GM18519 (cell line): Measurements from ENCODE around the gene COLQ.
"Not testable (repeated sequence)": the region's sequence is repeated elsewhere in the genome, so short reads cannot be mapped to it uniquely, and the experiment has no call there.

Source experiments
- ATAC-seq: cut with Tn5 transposase; IDR thresholded peaks from one replicate; pipeline ENCODE4 v1.9.1; 2021; ENCODE audit warnings: mild to moderate bottlenecking, moderate library complexity; ENCODE audit not compliant: unreplicated experiment, low FRiP score

Gene COLQ

DNA sequence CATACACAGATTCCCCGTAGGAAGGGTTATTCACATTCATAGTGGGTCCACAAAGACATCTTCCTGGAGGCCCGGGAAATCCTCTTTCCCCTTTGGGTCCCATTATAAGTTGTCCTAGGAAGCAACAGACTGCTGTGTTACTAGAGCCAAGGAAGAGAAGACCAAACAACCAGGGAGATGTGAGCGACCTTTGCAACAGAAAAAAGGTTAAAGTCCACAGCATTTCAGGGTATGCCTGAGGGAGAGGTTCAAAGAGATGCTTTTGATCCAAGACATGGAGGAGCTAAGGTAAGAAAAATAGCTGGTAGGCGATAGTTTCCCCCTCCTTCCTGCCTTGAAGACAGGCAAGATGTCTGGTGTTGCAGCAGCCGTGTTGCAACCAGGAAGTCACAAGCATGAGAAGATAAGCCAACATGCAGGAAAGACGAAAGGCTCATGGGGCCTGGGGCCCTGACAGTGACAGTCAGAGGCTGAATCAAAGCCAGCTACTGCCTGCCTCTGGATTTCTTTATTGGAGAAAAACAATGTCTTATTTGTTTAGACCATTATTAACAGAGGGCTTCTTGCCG, 63.2 kb downstream of the COLQ start:
- ATAC-seq, result no peak

DNA sequence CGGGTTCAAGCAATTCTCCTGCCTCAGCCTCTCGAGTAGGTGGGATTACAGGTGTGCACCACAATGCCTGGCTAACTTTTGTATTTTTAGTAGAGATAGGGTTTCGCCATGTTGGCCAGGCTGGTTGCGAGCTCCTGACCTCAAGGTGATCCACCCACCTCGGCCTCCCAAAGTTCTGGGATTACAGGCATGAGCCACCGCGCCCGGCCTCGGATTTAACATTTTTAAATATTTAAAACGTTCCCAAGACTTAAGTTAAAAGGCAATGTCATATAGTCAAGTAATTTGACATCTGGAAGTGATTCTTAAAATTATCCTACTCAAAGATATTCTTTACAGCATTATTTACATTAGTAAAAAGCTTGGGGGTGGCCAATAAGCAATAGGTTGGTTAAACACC, 64.6 kb downstream of the COLQ start:
- not testable (repeated sequence) for ATAC-seq

- no peak for ATAC-seq
Observed at GRCh38 chr3:15456321-15456720, 65.2 kb downstream of the COLQ start.

DNA sequence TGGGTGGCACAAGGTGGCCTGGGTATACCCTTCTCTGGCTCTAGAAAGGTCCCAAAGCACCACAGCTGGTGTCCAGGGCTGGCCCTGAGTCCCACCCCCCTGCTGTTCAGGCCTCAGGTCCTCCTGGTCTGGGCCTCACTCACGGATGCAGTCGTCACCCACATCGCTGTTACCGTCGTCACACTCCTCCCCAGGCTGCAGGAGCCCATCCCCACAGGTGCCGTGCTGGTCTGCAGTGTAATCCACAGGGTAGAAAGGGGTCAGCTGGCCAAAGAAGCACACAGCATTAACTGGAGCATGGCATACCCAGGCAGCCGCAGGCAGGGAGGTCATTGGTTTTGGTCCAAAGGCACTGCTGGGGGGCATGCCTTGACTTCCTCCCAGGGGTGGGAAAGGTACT, 65.8 kb downstream of the COLQ start:
- ATAC-seq, result no peak

GRCh38 chr3:15454965-15455364, 66.5 kb downstream of the COLQ start:
- no peak for ATAC-seq

DNA sequence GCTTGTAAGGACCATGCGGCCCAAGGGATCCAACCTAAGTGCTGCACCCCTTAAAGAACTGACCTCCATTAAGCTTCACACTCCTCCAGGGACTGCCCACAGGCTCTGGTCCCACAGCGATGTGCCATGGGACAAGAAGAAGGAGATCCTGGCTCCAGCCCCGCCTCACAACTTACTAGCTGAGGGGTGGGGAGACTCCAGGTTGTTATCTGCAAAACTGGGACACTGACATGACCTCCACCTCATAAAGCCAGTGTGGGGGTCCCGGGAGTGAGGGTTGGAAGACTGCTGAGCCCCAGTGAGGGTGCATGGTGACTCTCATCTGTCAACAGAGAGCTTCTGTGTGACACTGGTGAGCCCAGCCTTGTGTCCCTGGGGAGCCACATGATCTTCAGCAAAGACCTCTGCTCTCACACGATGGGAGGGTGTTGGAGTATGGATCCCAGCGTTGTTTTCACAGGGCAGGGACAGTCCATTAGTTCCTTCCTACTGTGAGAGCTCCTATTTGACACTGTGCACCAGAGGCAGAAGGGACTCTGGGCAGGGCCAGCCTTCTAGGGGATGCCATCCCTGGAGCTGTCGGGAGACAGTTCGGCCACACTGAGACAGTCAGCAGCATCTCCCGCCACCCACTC, 67.4 kb downstream of the COLQ start:
- ATAC-seq, result no peak

- ATAC-seq, result no peak
Observed at GRCh38 chr3:15453501-15453900, 68.0 kb downstream of the COLQ start.

DNA sequence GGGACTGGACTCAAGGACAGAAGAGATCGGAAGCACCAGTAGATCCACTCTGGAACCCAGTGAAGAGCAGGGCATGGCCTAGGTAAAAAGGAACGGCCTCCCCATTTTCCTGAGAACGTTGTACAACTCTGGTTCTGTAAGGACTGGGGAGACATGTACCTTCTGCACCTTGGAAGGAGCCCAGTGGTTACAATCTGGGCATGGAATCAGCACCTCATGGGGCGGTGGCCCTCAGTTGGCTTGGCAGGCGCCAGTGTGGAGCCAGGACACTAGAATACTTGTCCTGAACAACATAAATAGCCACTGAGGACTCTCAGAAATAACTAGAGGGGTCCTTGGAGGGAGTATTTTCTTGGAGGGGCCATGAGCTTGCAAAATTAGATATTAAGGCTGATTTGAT, 68.5 kb downstream of the COLQ start:
- ATAC-seq, result no peak

DNA sequence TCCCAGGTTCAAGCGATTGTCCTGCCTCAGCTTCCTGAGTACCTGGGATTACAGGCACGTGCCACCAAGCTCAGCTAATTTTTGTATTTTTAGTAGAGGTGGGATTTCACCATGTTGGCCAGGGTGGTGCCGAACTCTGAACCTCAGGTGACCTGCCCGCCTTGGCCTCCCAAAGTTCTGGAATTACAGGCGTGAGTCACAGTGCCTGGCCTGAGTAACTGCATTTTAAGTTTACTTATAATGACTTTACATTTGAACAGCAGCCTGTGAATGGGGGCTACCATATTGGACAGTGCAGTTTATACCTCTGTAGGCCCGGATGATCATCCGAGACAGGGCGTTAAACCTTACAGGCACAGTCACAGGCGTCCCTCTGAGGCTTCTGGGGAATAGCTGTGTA, 69.3 kb downstream of the COLQ start:
- ATAC-seq, result no peak

- ATAC-seq, result no peak
Observed at GRCh38 chr3:15451216-15452113, 70.0 kb downstream of the COLQ start.

DNA sequence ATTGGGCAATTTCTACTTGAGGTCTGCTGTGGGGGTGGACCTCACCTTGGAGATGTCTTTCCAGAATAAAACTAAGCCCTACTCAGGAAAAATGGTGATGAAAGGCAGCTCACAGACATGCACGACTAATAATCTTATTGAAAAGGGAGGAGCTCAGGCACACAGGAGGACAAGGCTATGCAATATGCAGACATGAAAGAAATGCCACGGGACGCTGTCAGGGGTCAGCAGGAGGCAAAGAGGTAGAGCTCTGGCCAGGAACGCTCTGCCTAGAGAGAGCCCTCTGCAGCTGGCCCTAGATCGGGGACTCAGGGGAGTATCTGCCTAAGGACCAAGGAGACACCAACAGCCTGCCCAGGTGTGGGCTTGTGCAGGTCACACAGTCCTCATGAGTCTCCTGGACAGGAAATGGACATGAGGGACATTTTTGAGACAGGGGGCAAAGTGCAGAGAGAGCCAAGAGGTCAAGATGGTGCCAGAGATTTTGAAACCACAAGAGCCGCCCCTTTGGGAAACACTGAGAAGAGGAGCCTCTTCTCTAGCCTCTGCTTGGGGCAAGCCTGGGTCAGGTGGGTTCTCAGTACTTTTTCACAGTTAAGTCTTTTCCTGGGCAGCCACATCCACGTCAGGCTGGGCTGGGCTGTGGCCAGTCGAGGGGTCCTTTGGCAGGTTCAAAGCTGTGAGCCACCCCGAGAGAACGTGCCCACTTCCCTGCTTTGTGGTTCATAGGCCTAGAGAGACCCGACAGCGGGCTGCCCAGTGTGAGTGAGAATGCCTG, 70.9 kb downstream of the COLQ start:
- ATAC-seq, result no peak

DNA sequence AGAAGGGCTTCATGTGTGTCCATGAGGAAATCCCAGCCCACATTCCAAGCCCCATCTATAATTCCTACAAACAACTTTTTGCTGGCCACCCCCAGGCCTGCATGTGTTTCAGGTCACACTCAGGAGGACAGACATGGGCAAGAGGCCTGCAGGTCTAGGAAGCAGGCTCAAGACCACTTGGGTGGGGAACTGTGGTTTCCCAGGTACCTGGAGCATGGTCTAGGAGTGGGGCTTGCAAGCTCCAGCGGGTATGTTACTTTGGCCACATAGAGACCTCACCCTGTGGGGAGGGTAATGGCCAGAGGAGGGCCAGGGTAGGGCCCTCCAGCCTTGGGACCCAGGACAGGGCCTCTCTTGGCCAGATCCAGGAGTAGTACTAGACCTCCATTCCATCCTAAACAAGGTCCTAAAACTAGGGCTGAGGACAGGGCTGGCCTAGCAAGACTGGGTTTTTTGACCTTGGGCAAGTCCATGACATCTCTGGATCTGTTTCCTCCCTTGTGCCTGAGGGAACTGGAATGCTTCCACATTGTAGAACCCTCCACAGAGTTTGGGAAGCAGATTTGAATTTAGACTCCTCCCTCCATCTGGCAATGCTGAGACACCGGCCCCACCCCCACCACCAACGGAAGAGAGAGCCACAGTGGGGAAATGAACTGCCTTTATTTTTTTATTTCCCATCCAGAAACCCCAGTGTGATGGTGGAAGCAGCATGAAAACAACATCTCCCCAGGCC, 71.8 kb downstream of the COLQ start:
- ATAC-seq, result no peak

GRCh38 chr3:15443826-15444524, 77.5 kb downstream of the COLQ start:
- ATAC-seq, result no peak

DNA sequence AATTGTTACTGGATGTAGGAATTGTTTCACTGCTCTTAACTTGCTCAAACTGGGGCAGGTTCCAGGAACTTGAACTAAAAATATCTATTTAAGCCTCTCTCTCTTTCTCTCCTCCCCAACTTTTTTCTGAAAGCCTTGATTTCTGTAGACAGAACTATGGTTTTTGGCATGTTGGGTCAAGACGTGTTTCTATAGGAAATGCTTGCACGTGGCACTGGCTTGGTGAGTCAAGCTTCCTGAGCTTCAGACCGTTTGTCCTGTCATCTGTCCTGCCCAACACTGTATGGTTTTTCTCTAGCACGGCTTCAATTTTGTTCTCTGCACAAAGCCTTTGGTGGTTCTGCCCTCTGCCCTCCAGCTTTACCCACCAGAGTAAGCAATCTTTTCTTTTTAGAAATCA, 80.6 kb downstream of the COLQ start:
- ATAC-seq, result no peak

DNA sequence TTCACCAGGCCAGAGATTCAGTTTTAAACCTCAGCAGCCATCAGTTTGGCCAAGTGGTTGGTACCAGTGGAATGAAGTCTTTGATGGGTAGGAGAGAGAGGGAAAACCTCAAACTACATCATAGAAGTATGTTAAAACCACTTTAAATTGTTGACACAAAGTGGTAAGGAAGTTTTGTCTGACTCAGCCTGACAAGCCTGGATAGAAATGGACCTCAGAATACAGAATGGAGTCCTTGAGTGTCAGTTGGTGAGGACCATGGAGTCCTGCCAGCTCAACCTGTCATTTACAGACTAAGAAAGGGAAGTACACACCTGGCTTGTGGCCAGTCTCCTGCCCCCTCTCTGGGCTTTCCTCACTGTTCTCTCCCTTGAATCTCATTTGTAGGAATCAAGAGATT, 82.0 kb downstream of the COLQ start:
- no peak for ATAC-seq

- no peak for ATAC-seq
Observed at GRCh38 chr3:15438983-15439382, 82.5 kb downstream of the COLQ start.

- ATAC-seq, result no peak
Observed at GRCh38 chr3:15436246-15436645, 85.3 kb downstream of the COLQ start.

GRCh38 chr3:15434756-15435155, 86.8 kb downstream of the COLQ start:
- no peak for ATAC-seq

GRCh38 chr3:15433531-15433930, 88.0 kb downstream of the COLQ start:
- no peak for ATAC-seq
